ENCODE measurements around the gene ZNF837. TPM values are rescaled to one million over a fixed set of nuclear protein-coding genes. Genes with fewer than 3 reads are reported as not detected.
A peak's percentile ranks its signal among the peaks of the same experiment; 100 is the strongest.

Gene ZNF837
- total and polyA plus RNA-seq, 2 donors = 2.9 to 3.8 TPM

DNA sequence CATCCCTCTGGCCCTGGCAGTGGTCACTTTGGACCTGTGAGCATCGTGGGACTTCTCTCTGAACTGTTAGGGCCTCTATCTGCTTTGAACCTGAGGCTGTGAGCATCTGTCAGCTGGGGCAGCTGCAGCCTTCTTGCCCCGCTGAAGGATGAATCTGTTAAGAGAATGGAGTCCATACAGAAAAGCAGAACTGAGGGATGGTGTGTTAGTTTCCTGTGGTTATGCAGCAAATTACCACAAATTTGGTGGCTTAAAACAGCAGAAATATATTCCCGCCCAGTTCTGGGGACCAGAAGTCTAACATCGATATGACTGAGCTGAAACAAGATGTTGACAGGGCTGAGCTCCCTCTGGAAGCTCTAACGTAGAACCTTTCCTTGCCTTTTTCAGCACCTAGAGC is 16.7 kb downstream of the ZNF837 start:
- 16% methylated on average over 5 of the region's 5 CpGs for WGBS

DNA sequence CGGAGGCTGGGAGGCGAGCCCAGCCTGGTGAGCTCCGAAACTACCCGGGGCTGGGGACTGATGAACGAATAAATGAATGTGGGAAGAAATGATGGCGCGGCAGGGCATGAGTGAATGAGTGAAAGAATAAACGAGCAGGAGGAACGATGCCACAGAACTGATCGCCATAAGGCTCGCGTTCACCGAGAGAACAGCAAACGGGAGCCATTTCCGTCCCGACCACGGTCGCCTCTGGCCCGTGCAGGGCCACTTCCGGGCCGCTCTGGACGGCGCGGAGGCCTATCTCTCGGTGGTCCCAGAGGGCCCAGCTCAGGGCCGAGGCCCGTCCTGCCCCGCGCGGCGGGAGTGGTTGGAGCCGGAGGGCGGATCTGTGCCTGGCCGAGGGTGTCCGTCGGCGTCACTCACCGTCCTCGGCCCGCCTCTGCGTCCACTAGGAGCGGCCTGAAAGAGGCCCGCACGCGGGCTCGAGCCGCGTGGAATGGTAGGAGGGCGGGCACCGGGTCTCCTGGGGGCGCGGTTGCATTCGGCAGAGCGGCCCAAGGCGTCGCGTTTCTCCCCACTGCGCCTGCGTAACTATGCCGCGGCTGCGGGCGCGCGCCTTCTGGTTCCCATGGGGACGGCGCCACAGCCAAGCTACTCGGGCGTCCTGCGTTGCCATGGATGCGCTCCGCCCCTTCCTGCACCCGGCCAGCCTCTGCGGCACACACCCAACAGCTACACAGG is 18.4 kb downstream of the ZNF837 start, which contains the start of gene ZNF497:
Gene ZNF497, minus strand, starts transcription at position 480 of the 723 bp plus-strand sequence. CDS start 5,116 bp downstream, outside the sequence.
- Histone ChIP-seq H3K27me3 (ENCODE audit: control insufficient read depth in 2 of 2, insufficient read depth in 1 of 2, low read length in 1 of 2) (peaks cover 0 to 20% of the 10 kb centered on the region in 2 donors), H3K4me1 (ENCODE audit: control insufficient read depth in 2 of 2, insufficient read depth in 2 of 2, low read length in 2 of 2) (peaks cover 3 to 10% of the 10 kb centered on the region in 2 donors), H3K27ac (ENCODE audit: low read depth in 1 of 2, low read length in 1 of 2) (peak within 1 kb of the TSS; percentile 75 to 88), H3K4me3 (ENCODE audit: low read length in 2 of 2) (peak within 1 kb of the TSS; percentile 67 to 78), H3K9me3 (ENCODE audit: control insufficient read depth in 2 of 2, insufficient read depth in 1 of 2, low read length in 1 of 2) (peaks cover 0 to 8% of the 10 kb centered on the region in 2 donors), H3K36me3 (ENCODE audit: control insufficient read depth in 2 of 2, insufficient read depth in 2 of 2, low read length in 1 of 2) (no peaks in the 10 kb centered on the region)
- under 1% methylated on average over 74 of the region's 74 CpGs for WGBS
- peak; percentile 87 to 98 (median 94) for DNase-seq (ENCODE audit: low read depth in 6 of 9, low spot score in 9 of 9)

More for the DNA sequence above, 16.7 kb downstream of the ZNF837 start:
- H3K4me3 ChIP-seq (ENCODE audit: low read length in 2 of 2) = no peak overlapping the region
- peaks cover 0 to 8% of the 10 kb centered on the region in 2 donors for H3K9me3 ChIP-seq (ENCODE audit: control insufficient read depth in 2 of 2, insufficient read depth in 1 of 2, low read length in 1 of 2)
- H3K27ac ChIP-seq (ENCODE audit: low read depth in 1 of 2, low read length in 1 of 2) = no peak overlapping the region
- H3K36me3 ChIP-seq (ENCODE audit: control insufficient read depth in 2 of 2, insufficient read depth in 2 of 2, low read length in 1 of 2) = peaks cover 0 to 10% of the 10 kb centered on the region in 2 donors
- peaks cover 3 to 10% of the 10 kb centered on the region in 2 donors for H3K4me1 ChIP-seq (ENCODE audit: control insufficient read depth in 2 of 2, insufficient read depth in 2 of 2, low read length in 2 of 2)
- peaks cover 0 to 8% of the 10 kb centered on the region in 2 donors for H3K27me3 ChIP-seq (ENCODE audit: control insufficient read depth in 2 of 2, insufficient read depth in 1 of 2, low read length in 1 of 2)
- DNase-seq (ENCODE audit: low read depth in 6 of 9, low spot score in 9 of 9) = no peak

DNA sequence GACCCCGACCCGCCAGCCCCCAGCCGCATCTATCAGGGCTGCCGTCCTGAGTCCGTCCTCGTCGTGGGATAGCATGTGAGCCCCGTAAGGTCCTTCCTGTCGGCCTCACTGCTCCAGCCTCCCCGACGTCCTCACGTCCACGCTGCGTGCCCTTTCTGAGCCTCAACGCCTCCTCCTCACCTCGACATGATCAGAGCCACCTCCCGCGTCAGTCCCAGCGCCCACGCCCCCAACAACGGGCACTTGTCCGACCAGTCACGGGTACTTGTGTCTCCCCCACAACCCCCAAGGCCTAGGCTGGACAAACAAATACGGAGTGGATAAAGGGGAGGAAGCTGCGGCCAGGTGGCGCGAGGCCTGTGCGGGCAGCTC is 18.9 kb downstream of the ZNF837 start:
- Histone ChIP-seq H3K4me1 (ENCODE audit: control insufficient read depth in 2 of 2, insufficient read depth in 2 of 2, low read length in 2 of 2) (peaks cover 3 to 13% of the 10 kb centered on the region in 2 donors), H3K9me3 (ENCODE audit: control insufficient read depth in 2 of 2, insufficient read depth in 1 of 2, low read length in 1 of 2) (peaks cover 0 to 11% of the 10 kb centered on the region in 2 donors), H3K4me3 (ENCODE audit: low read length in 2 of 2) (peak overlapping the region; percentile 67 to 78), H3K36me3 (ENCODE audit: control insufficient read depth in 2 of 2, insufficient read depth in 2 of 2, low read length in 1 of 2) (no peaks in the 10 kb centered on the region), H3K27ac (ENCODE audit: low read depth in 1 of 2, low read length in 1 of 2) (peak overlapping the region; percentile 75 to 88), H3K27me3 (ENCODE audit: control insufficient read depth in 2 of 2, insufficient read depth in 1 of 2, low read length in 1 of 2) (peaks cover 4 to 25% of the 10 kb centered on the region in 2 donors)
- WGBS = 4% methylated on average over 28 of the region's 28 CpGs
- peak in 1 of 9 donors; percentile 18 for DNase-seq (ENCODE audit: low read depth in 6 of 9, low spot score in 9 of 9)

DNA sequence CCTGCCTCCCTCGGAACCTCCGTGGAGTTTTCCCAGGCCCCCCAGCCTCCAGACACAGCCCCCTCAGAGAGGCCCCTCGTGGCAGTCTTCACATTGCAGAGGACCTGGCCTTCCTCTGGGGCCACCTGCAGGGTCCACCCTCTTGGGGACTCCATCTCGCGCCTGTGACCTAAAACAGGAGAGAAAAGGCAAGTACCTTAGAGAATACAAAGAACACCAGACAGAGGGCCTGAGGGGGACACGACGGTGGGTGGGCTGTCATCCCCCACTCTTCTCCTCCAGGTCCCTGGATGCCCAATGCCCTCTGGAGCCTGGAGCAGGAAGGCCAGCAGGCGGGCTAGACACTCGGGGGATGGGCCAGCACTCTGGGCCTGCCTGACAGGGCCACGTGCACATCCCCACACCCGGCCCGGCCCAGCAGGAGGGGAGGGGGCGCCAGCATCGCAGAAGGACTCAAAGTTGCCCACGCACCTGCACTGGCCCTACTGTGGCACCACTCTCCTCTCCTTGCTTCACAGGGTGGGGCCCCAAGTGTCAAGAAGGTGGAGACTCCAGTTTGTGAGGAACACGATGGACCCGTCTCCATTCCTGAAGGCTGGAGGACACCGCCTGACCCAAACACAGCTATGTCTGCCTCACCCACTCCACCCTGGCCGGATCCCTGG is 23.2 kb downstream of the ZNF837 start:
- Histone ChIP-seq H3K4me1 (ENCODE audit: control insufficient read depth in 2 of 2, insufficient read depth in 2 of 2, low read length in 2 of 2) (peaks cover 12 to 26% of the 10 kb centered on the region in 2 donors), H3K36me3 (ENCODE audit: control insufficient read depth in 2 of 2, insufficient read depth in 2 of 2, low read length in 1 of 2) (no peaks in the 10 kb centered on the region), H3K4me3 (ENCODE audit: low read length in 2 of 2) (no peak overlapping the region), H3K27me3 (ENCODE audit: control insufficient read depth in 2 of 2, insufficient read depth in 1 of 2, low read length in 1 of 2) (peaks cover 13 to 54% of the 10 kb centered on the region in 2 donors), H3K9me3 (ENCODE audit: control insufficient read depth in 2 of 2, insufficient read depth in 1 of 2, low read length in 1 of 2) (peaks cover 0 to 18% of the 10 kb centered on the region in 2 donors), H3K27ac (ENCODE audit: low read depth in 1 of 2, low read length in 1 of 2) (no peak overlapping the region)
- WGBS = 86% methylated on average over 19 of the region's 19 CpGs
- DNase-seq (ENCODE audit: low read depth in 6 of 9, low spot score in 9 of 9) = no peak

DNA sequence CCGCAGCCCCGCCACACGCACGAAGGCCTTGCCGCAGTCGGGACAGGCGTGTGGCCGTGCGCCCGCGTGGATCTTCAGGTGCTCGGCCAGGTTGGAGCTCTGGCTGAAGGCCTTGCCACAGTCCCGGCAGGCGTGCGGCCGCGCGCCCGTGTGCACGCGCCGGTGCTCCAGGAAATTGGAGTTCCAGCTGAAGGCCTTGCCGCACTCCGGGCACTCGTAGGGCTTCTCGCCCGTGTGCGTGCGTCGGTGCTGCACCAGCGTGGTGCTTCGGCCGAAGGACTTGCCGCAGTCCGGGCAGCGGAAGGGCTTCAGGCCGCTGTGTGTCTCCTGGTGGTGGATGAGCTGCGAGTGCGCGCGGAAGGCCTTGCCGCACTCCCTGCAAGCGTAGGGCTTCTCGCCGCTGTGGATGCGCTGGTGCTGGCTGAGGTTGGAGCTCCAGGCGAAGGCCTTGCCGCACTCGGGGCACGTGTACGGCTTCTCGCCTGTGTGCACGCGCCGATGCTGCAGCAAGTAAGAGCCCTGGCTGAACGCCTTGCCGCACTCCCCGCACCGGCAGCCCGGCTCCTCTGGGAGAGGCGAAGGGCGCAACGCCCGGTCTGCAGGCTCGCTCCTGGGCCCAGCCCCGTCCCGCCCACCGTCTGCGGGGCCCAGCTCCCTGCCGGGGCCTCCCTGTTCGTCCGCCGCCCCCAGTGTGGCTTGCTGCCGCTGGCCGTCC is 23.9 kb downstream of the ZNF837 start:
- Histone ChIP-seq H3K4me1 (ENCODE audit: control insufficient read depth in 2 of 2, insufficient read depth in 2 of 2, low read length in 2 of 2) (peaks cover 12 to 22% of the 10 kb centered on the region in 2 donors), H3K4me3 (ENCODE audit: low read length in 2 of 2) (peak overlapping the region; percentile 13 to 52), H3K36me3 (ENCODE audit: control insufficient read depth in 2 of 2, insufficient read depth in 2 of 2, low read length in 1 of 2) (no peaks in the 10 kb centered on the region), H3K9me3 (ENCODE audit: control insufficient read depth in 2 of 2, insufficient read depth in 1 of 2, low read length in 1 of 2) (peaks cover 0 to 16% of the 10 kb centered on the region in 2 donors), H3K27ac (ENCODE audit: low read depth in 1 of 2, low read length in 1 of 2) (peak overlapping the region in 1 of 2 donors; percentile 53), H3K27me3 (ENCODE audit: control insufficient read depth in 2 of 2, insufficient read depth in 1 of 2, low read length in 1 of 2) (peaks cover 13 to 55% of the 10 kb centered on the region in 2 donors)
- WGBS = 36% methylated on average over 75 of the region's 75 CpGs
- DNase-seq (ENCODE audit: low read depth in 6 of 9, low spot score in 9 of 9) = no peak

DNA sequence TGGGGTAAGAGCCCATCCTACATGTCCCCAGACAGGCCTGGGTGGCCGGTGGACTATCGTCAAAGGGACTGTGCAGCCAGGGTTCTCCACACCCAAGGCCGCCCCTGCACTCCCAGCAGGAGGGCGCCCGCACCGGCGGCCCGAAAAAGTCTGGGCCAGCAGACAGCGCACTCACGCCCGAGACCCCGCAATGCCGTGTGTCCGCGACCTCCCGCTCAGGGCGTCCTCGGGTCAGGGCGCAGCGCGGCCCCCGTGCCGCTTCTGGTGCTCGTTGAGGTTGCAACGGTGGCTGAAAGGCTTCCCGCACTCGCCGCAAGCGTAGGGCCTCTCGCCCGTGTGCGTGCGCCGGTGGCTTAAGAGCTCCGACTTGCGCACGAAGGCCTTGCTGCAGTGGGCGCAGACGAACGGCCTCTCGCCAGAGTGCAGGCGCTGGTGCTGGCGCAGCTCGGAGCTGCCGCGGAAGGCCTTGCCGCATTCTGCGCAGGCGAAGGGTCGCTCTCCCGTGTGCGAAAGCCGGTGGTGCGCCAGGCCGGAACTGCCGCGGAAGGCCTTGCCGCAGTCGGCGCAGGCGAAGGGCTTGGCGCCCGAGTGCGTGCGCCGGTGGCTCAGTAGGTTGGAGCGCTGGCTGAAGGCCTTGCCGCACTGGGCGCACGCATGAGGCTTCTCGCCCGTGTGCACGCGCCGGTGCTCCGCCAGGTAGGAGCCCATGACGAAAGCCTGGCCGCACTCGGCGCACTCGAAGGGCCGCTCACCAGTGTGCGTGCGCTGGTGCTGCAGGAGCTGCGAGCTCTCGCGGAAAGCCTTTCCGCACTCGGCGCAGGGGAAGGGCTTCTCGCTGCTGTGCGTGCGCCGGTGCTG is 24.7 kb downstream of the ZNF837 start:
- Histone ChIP-seq H3K4me3 (ENCODE audit: low read length in 2 of 2) (peak overlapping the region; percentile 13 to 52), H3K4me1 (ENCODE audit: control insufficient read depth in 2 of 2, insufficient read depth in 2 of 2, low read length in 2 of 2) (peaks cover 8 to 19% of the 10 kb centered on the region in 2 donors), H3K36me3 (ENCODE audit: control insufficient read depth in 2 of 2, insufficient read depth in 2 of 2, low read length in 1 of 2) (peaks cover 0 to 2% of the 10 kb centered on the region in 2 donors), H3K27ac (ENCODE audit: low read depth in 1 of 2, low read length in 1 of 2) (peak overlapping the region in 1 of 2 donors; percentile 56), H3K27me3 (ENCODE audit: control insufficient read depth in 2 of 2, insufficient read depth in 1 of 2, low read length in 1 of 2) (peaks cover 13 to 57% of the 10 kb centered on the region in 2 donors), H3K9me3 (ENCODE audit: control insufficient read depth in 2 of 2, insufficient read depth in 1 of 2, low read length in 1 of 2) (peaks cover 0 to 13% of the 10 kb centered on the region in 2 donors)
- 9% methylated on average over 94 of the region's 94 CpGs for WGBS
- DNase-seq (ENCODE audit: low read depth in 6 of 9, low spot score in 9 of 9) = peak in 7 of 9 donors; percentile 13 to 73 (median 30)

DNA sequence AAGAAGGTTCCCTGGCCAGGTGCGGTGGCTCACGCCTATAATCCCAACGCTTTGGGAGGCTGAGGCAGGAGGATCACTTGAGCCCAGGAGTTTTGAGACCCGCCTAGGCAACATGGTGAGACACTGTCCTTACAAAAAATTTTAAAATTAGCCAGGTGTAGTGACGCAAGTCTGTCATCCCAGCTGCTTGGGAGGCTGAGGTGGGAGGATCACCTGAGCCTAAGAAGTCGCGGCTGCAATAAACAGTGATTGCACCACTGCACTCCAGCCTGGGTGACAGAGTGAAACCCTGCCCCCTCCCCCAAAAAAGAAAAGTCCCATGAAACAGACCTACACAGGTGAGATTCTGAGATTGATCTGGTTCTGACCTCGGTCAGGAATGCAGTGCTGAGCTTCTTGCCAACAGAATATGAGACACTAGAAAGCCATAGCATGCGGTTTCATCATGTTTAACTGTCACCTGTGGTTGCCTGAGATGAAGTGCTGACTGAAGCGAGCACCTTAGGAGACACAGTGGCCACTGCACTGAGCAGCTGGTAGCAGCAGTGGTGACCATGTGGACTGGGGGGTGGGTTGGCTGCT is 25.5 kb downstream of the ZNF837 start:
- DNase-seq (ENCODE audit: low read depth in 6 of 9, low spot score in 9 of 9) = no peak
- Histone ChIP-seq H3K4me1 (ENCODE audit: control insufficient read depth in 2 of 2, insufficient read depth in 2 of 2, low read length in 2 of 2) (peaks cover 8 to 19% of the 10 kb centered on the region in 2 donors), H3K36me3 (ENCODE audit: control insufficient read depth in 2 of 2, insufficient read depth in 2 of 2, low read length in 1 of 2) (peaks cover 0 to 4% of the 10 kb centered on the region in 2 donors), H3K27ac (ENCODE audit: low read depth in 1 of 2, low read length in 1 of 2) (no peak overlapping the region), H3K4me3 (ENCODE audit: low read length in 2 of 2) (no peak overlapping the region), H3K9me3 (ENCODE audit: control insufficient read depth in 2 of 2, insufficient read depth in 1 of 2, low read length in 1 of 2) (peaks cover 0 to 13% of the 10 kb centered on the region in 2 donors), H3K27me3 (ENCODE audit: control insufficient read depth in 2 of 2, insufficient read depth in 1 of 2, low read length in 1 of 2) (peaks cover 14 to 65% of the 10 kb centered on the region in 2 donors)
- WGBS = 89% methylated on average over 10 of the region's 10 CpGs

DNA sequence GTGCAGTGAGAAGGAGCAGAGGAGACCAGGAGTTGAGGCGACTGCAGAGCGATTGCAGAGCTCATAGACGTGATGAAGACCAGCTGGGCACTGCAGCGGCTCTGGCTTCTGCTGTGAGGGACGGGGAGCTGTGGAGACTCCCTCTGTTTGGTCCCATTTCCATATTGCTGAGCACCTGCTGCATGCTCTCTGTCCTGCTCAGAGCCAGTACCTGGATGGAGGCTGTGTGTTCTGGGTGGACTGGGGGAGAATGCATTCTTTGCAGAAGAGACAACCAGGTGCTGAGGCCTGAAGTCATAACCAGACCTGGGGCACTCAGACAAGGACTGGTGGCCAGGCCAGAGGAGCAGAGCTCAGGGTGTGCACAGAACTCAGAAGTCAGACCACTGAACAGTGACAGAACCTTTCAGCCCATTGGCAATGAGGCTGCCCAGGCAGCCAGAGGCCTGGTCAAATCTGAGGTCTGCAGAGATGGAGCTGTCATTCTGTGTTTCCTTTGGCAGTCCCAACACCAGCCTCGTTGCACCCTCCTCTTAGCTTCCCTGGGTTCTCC is 26.3 kb downstream of the ZNF837 start:
- peaks cover 0 to 13% of the 10 kb centered on the region in 2 donors for H3K9me3 ChIP-seq (ENCODE audit: control insufficient read depth in 2 of 2, insufficient read depth in 1 of 2, low read length in 1 of 2)
- WGBS = 90% methylated on average over 6 of the region's 6 CpGs
- H3K27ac ChIP-seq (ENCODE audit: low read depth in 1 of 2, low read length in 1 of 2) = no peak overlapping the region
- peaks cover 0 to 4% of the 10 kb centered on the region in 2 donors for H3K36me3 ChIP-seq (ENCODE audit: control insufficient read depth in 2 of 2, insufficient read depth in 2 of 2, low read length in 1 of 2)
- no peak for DNase-seq (ENCODE audit: low read depth in 6 of 9, low spot score in 9 of 9)
- H3K4me1 ChIP-seq (ENCODE audit: control insufficient read depth in 2 of 2, insufficient read depth in 2 of 2, low read length in 2 of 2) = peaks cover 8 to 25% of the 10 kb centered on the region in 2 donors
- no peak overlapping the region for H3K4me3 ChIP-seq (ENCODE audit: low read length in 2 of 2)
- peaks cover 22 to 73% of the 10 kb centered on the region in 2 donors for H3K27me3 ChIP-seq (ENCODE audit: control insufficient read depth in 2 of 2, insufficient read depth in 1 of 2, low read length in 1 of 2)
